ENCODE results near the gene PIAS1.

- TF ChIP-seq CTCF (IDR thresholded peaks at IDR 0.05; ENCODE audit: extremely low read depth in 1 of 2, insufficient read depth in 1 of 2, low read depth in 1 of 2, low read length in 2 of 2) (no peak), POLR2AphosphoS5 (IDR thresholded peaks at IDR 0.05; ENCODE audit: insufficient read depth, low read depth, low read length) (no peak), EZH2 (IDR thresholded peaks at IDR 0.05; ENCODE audit: borderline replicate concordance, low read depth, low read length, severe bottlenecking) (no peak), MYC (IDR thresholded peaks at IDR 0.05; ENCODE audit: low read depth, low read length) (no peak), GATA2 (IDR thresholded peaks at IDR 0.05; ENCODE audit: insufficient read depth, insufficient read length, low read depth, low read length) (no peak), JUN (IDR thresholded peaks at IDR 0.05; ENCODE audit: borderline replicate concordance, insufficient read depth, insufficient read length, low read depth) (no peak)
Observed at GRCh38 chr15:68211656-68212320, 157.7 kb downstream of the PIAS1 start.

Data from endothelial cell of umbilical vein (primary cell).